PC-3 (cell line): ENCODE measurements around the gene QRICH2. TPM values are rescaled to one million over a fixed set of nuclear protein-coding genes. Genes with fewer than 3 reads are reported as not detected.
"Not testable (repeated sequence)": the region's sequence is repeated elsewhere in the genome, so short reads cannot be mapped to it uniquely, and the experiment has no call there.

Experiments
- ATAC-seq: fragments of 200-7000 bp; cut with Tn5 transposase; 2 replicates; pipeline ENCODE4 v1.9.1; 2020; ENCODE audit warnings: mild to moderate bottlenecking, moderate library complexity
- BruUV-seq: library from RNA; stranded (reverse); fragments of 400-500 nt; replicated peaks from 2 replicates; lab custom pipeline; 2021; lab: Mats Ljungman, UMichigan
- CTCF ChIA-PET: fragments of 300-600 bp; sonication (Branson Sonifier 250); formaldehyde crosslinking; loops from one replicate; lab custom pipeline; 2022; ENCODE audit warnings: antibody characterized with exemption; lab: Charles Lee
- POLR2A ChIA-PET: fragments of 300-600 bp; sonication (Branson Sonifier 250); formaldehyde crosslinking; loops from one replicate; lab custom pipeline; 2022; ENCODE audit warnings: antibody characterized with exemption; ENCODE audit not compliant: unreplicated experiment; lab: Charles Lee
- DNase-seq: peaks from one replicate; pipeline ENCODE4 v3.0.0-alpha.2; 2015
- H2AFZ ChIP-seq: fragments of 300-600 bp; sonication (generic); 2 replicates; pipeline ENCODE4 v1.6.0; 2016; ENCODE audit warnings: antibody characterized with exemption, low read length
- H3F3A ChIP-seq: fragments of 300-600 bp; sonication (generic); one replicate; pipeline ENCODE4 v1.6.0; 2017; ENCODE audit warnings: antibody characterized with exemption, low read length, control low read depth, mild to moderate bottlenecking; ENCODE audit not compliant: unreplicated experiment
- H3K27ac ChIP-seq: fragments of 300-600 bp; sonication (generic); 2 replicates; pipeline ENCODE4 v1.5.1; 2016; ENCODE audit warnings: mild to moderate bottlenecking, low read length
- H3K27me3 ChIP-seq: fragments of 300-600 bp; sonication (generic); 2 replicates; pipeline ENCODE4 v1.6.1; 2016; ENCODE audit warnings: low read length, mixed read lengths
- H3K36me3 ChIP-seq: fragments of 300-600 bp; sonication (generic); 2 replicates; pipeline ENCODE4 v1.6.1; 2016; ENCODE audit warnings: low read depth, mixed run types, low read length, mixed read lengths
- H3K4me1 ChIP-seq: fragments of 300-600 bp; sonication (generic); 2 replicates; pipeline ENCODE4 v1.5.1; 2016; ENCODE audit warnings: low read length; ENCODE audit not compliant: insufficient read depth
- H3K4me2 ChIP-seq: fragments of 300-600 bp; sonication (generic); 2 replicates; pipeline ENCODE4 v1.6.0; 2016; ENCODE audit warnings: low read length
- H3K4me3 ChIP-seq: fragments of 300-600 bp; sonication (generic); 2 replicates; pipeline ENCODE4 v1.5.1; 2016; ENCODE audit warnings: mild to moderate bottlenecking, low read length, mixed read lengths
- H3K79me2 ChIP-seq: fragments of 300-600 bp; sonication (generic); 2 replicates; pipeline ENCODE4 v1.6.1; 2017; ENCODE audit warnings: low read length, mixed read lengths
- H3K9ac ChIP-seq: fragments of 300-600 bp; sonication (generic); 2 replicates; pipeline ENCODE4 v1.6.0; 2016; ENCODE audit warnings: mild to moderate bottlenecking, low read length
- H3K9me2 ChIP-seq: fragments of 300-600 bp; sonication (generic); replicated peaks from 2 replicates; pipeline ENCODE4 v1.6.1; 2016; ENCODE audit warnings: mixed run types, low read length, mixed read lengths
- H3K9me3 ChIP-seq: fragments of 300-600 bp; sonication (generic); 2 replicates; pipeline ENCODE4 v1.6.1; 2016; ENCODE audit warnings: low read length, mixed read lengths
- H4K20me1 ChIP-seq: fragments of 300-600 bp; sonication (generic); 2 replicates; pipeline ENCODE4 v1.6.1; 2016; ENCODE audit warnings: low read length, mixed read lengths
- EZH2 ChIP-seq: fragments of 300-600 bp; sonication (generic); IDR thresholded peaks from one replicate; pipeline ENCODE4 v1.6.1; 2017; ENCODE audit warnings: antibody characterized with exemption, mild to moderate bottlenecking, low read length; ENCODE audit not compliant: unreplicated experiment
- EZH2phosphoT487 ChIP-seq: fragments of 300-600 bp; sonication (generic); IDR thresholded peaks from 2 replicates; pipeline ENCODE4 v1.6.1; 2018; ENCODE audit warnings: mild to moderate bottlenecking, antibody characterized with exemption, low read length, borderline replicate concordance
- intact Hi-C: fragments of 100-400 bp; cut with micrococcal nuclease; formaldehyde crosslinking; loops from 2 replicates; pipeline ENCODE4 v1.9.0; 2023
- total RNA-seq: library from RNA; depleted of rRNA; stranded (reverse); fragments of >200 nt; gene quantifications from 2 replicates; pipeline ENCODE4 v1.2.3, GENCODE V29; 2014
- TF ChIP-seq, protein P1 (sequence below): fragments of 300-600 bp; sonication (generic); conservative IDR thresholded peaks from 2 replicates; pipeline ENCODE4 v1.5.1; 2017; ENCODE audit warnings: antibody characterized with exemption, low read depth, mild to moderate bottlenecking, low read length

The QRICH2 gene
- total RNA-seq, 1 experiment from 2014 or later, result 2.2 TPM

- no peak for TF ChIP-seq EZH2
- TF ChIP-seq EZH2phosphoT487, result no peak
- TF ChIP-seq, protein P1, sequence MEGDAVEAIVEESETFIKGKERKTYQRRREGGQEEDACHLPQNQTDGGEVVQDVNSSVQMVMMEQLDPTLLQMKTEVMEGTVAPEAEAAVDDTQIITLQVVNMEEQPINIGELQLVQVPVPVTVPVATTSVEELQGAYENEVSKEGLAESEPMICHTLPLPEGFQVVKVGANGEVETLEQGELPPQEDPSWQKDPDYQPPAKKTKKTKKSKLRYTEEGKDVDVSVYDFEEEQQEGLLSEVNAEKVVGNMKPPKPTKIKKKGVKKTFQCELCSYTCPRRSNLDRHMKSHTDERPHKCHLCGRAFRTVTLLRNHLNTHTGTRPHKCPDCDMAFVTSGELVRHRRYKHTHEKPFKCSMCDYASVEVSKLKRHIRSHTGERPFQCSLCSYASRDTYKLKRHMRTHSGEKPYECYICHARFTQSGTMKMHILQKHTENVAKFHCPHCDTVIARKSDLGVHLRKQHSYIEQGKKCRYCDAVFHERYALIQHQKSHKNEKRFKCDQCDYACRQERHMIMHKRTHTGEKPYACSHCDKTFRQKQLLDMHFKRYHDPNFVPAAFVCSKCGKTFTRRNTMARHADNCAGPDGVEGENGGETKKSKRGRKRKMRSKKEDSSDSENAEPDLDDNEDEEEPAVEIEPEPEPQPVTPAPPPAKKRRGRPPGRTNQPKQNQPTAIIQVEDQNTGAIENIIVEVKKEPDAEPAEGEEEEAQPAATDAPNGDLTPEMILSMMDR, result no peak
- DNase-seq, result no peak
- Histone ChIP-seq H3K36me3 (peaks cover 14% of the 10 kb centered on the region; the same call in 1 of the 2 replicates), H3K9me2 (no peaks in the 10 kb centered on the region), H3K4me2 (no peak overlapping the region), H3K27ac (no peak overlapping the region), H3K9ac (no peak overlapping the region), H3K4me3 (no peak overlapping the region), H3K9me3 (no peaks in the 10 kb centered on the region), H4K20me1 (no peaks in the 10 kb centered on the region), H3K79me2 (peaks cover 46% of the 10 kb centered on the region), H2AFZ (no peak overlapping the region), H3K4me1 (peaks cover 18% of the 10 kb centered on the region), H3K27me3 (no peaks in the 10 kb centered on the region), H3F3A (no peaks in the 10 kb centered on the region)
- POLR2A ChIA-PET, result no interaction called here
- intact Hi-C loops, result loop anchor here (5.0 kb wide), 1 partner anchor 37 kb away; no protein-coding TSS in a partner anchor
- CTCF ChIA-PET, result no interaction called here
- ATAC-seq, result no peak
- BruUV-seq, result no TSS peak
These were observed 42.4 kb upstream of the QRICH2 start for GRCh38 chr17:76350463-76350862.

DNA sequence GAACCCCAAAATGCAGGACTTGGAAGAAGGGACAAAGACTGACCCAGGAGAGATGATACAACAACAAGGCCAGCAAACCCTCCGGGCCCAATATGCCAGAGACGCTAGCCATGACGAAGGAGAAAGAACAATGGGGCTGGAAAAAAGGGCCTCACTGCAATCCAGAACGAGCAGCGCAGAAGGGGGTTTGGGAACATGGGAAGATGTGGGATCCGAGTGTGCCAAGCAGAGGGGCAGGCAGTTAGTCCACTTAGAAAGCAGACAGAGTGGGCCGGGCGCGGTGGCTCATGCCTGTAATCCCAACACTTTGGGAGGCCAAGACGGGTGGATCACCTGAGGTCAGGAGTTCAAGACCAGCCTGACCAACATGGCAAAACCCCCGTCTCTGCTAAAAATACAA, 38.9 kb upstream of the QRICH2 start:
- H3K27ac ChIP-seq, H3F3A ChIP-seq, ATAC-seq, H2AFZ ChIP-seq, POLR2A ChIA-PET, H3K9me2 ChIP-seq, H3K4me2 ChIP-seq, DNase-seq, H3K4me3 ChIP-seq, H4K20me1 ChIP-seq, BruUV-seq, H3K9ac ChIP-seq, intact Hi-C loops, H3K4me1 ChIP-seq, H3K27me3 ChIP-seq, H3K9me3 ChIP-seq: not testable (repeated sequence)
- Histone ChIP-seq H3K36me3 (peaks cover 31% of the 10 kb centered on the region), H3K79me2 (peaks cover 32% of the 10 kb centered on the region)
- CTCF ChIA-PET, result interaction anchor here (0.6 kb wide), 1 partner anchor 214 kb away, joined by 3 read pairs; no protein-coding TSS in a partner anchor

- peaks cover 17% of the 10 kb centered on the region for H3K79me2 ChIP-seq
- TF ChIP-seq, protein P1, result no peak
- H3K9me2 ChIP-seq, result no peaks in the 10 kb centered on the region
- no peak overlapping the region for H3K4me3 ChIP-seq
- DNase-seq (no peak), ATAC-seq (no peak)
- ChIA-PET CTCF (no interaction called here), POLR2A (no interaction called here)
- no peak overlapping the region for H2AFZ ChIP-seq
- H3K9ac ChIP-seq, result no peak overlapping the region
- H3K36me3 ChIP-seq, result peaks cover 37% of the 10 kb centered on the region
- no peak overlapping the region for H3K27ac ChIP-seq
- BruUV-seq, result no TSS peak
- no peak overlapping the region for H3K4me2 ChIP-seq
- H3K4me1 ChIP-seq, result no peaks in the 10 kb centered on the region
- no peaks in the 10 kb centered on the region for H3F3A ChIP-seq
- no peaks in the 10 kb centered on the region for H3K9me3 ChIP-seq
- no peaks in the 10 kb centered on the region for H4K20me1 ChIP-seq
- no peaks in the 10 kb centered on the region for H3K27me3 ChIP-seq
- intact Hi-C loops, result no loop called here
These were observed 37.4 kb upstream of the QRICH2 start for GRCh38 chr17:76345377-76345974.
